GM21390 (cell line): ENCODE data around the gene RYR3.

Experiments used
- ATAC-seq: cut with Tn5 transposase; IDR thresholded peaks from one replicate; pipeline ENCODE4 v1.9.1; 2021; ENCODE audit not compliant: unreplicated experiment

RYR3 gene

GRCh38 chr15:33310481-33311311 is at the start of gene RYR3:
Gene RYR3 (plus strand): TSS chr15:33310967. CDS start chr15:33311046, 79 bp downstream.
- no peak for ATAC-seq

GRCh38 chr15:33262306-33262705 is 48.5 kb upstream of the RYR3 start:
- no peak for ATAC-seq

GRCh38 chr15:33277689-33278088 is 33.1 kb upstream of the RYR3 start:
- no peak for ATAC-seq

- ATAC-seq: no peak
Observed at GRCh38 chr15:33278816-33279612, 31.8 kb upstream of the RYR3 start.

GRCh38 chr15:33279613-33280205 is 31.1 kb upstream of the RYR3 start:
- no peak for ATAC-seq

GRCh38 chr15:33282226-33283020 is 28.3 kb upstream of the RYR3 start:
- no peak for ATAC-seq

GRCh38 chr15:33283576-33283975 is 27.2 kb upstream of the RYR3 start:
- ATAC-seq: no peak

- ATAC-seq: no peak
Observed at GRCh38 chr15:33284336-33284735, 26.4 kb upstream of the RYR3 start.

GRCh38 chr15:33292717-33293307 is 18.0 kb upstream of the RYR3 start:
- ATAC-seq: no peak

GRCh38 chr15:33293713-33294334 is 16.9 kb upstream of the RYR3 start:
- ATAC-seq: no peak

GRCh38 chr15:33296050-33296449 is 14.7 kb upstream of the RYR3 start:
- no peak for ATAC-seq

- ATAC-seq: no peak
Observed at GRCh38 chr15:33296856-33297255, 13.9 kb upstream of the RYR3 start.

GRCh38 chr15:33298631-33299030 is 12.1 kb upstream of the RYR3 start:
- no peak for ATAC-seq

- no peak for ATAC-seq
Observed at GRCh38 chr15:33304924-33305323, 5.8 kb upstream of the RYR3 start.

GRCh38 chr15:33309602-33310276 is 1.0 kb upstream of the RYR3 start:
- no peak for ATAC-seq

- no peak for ATAC-seq
Observed at GRCh38 chr15:33311312-33311971, 675 bp downstream of the RYR3 start.

- ATAC-seq: no peak
Observed at GRCh38 chr15:33313491-33313890, 2.7 kb downstream of the RYR3 start.

- no peak for ATAC-seq
Observed at GRCh38 chr15:33314069-33314468, 3.3 kb downstream of the RYR3 start.

- no peak for ATAC-seq
Observed at GRCh38 chr15:33315044-33315443, 4.3 kb downstream of the RYR3 start.
